IMR-90 (cell line): ENCODE data around the gene CLTA.

ENCODE experiments used
- BHLHE40 ChIP-seq: fragments of 150-350 bp; IDR thresholded peaks from 2 replicates; pipeline ENCODE4 v1.6.1; 2016; ENCODE audit warnings: mild to moderate bottlenecking, low read depth, low read length
- CEBPB ChIP-seq: IDR thresholded peaks from 2 replicates; pipeline ENCODE4 v1.6.1; 2012; ENCODE audit warnings: low read depth, low read length, improper control_type of control experiment
- CTCF ChIP-seq: conservative IDR thresholded peaks from 2 replicates; pipeline ENCODE4 v1.5.1; 2012; ENCODE audit warnings: mild to moderate bottlenecking, low read depth, low read length, improper control_type of control experiment
- FOS ChIP-seq: fragments of 150-350 bp; IDR thresholded peaks from 2 replicates; pipeline ENCODE4 v1.6.1; 2016; ENCODE audit warnings: low read depth, low read length
- POLR2A ChIP-seq: IDR thresholded peaks from 2 replicates; pipeline ENCODE4 v1.6.1; 2012; ENCODE audit warnings: mild to moderate bottlenecking, low read depth, low read length
- RAD21 ChIP-seq: IDR thresholded peaks from 2 replicates; pipeline ENCODE4 v1.6.1; 2012; ENCODE audit warnings: low read length, improper control_type of control experiment
- RCOR1 ChIP-seq: IDR thresholded peaks from 2 replicates; pipeline ENCODE4 v1.6.1; 2012; ENCODE audit warnings: mild to moderate bottlenecking, low read length, improper control_type of control experiment; ENCODE audit not compliant: insufficient replicate concordance
- USF2 ChIP-seq: fragments of 150-350 bp; IDR thresholded peaks from 2 replicates; pipeline ENCODE4 v1.6.1; 2017; ENCODE audit warnings: mild to moderate bottlenecking, antibody characterized with exemption, low read length, low read depth

- TF ChIP-seq CTCF: no peak
- no peak for TF ChIP-seq FOS
- TF ChIP-seq RCOR1: no peak
- no peak for TF ChIP-seq POLR2A
- TF ChIP-seq CEBPB: no peak
- no peak for TF ChIP-seq RAD21
- no peak for TF ChIP-seq BHLHE40
- no peak for TF ChIP-seq USF2
Observed at GRCh38 chr9:36156116-36156515, 34.6 kb upstream of the CLTA start.
